ENCODE results near the gene CMKLR1. TPM values are rescaled to one million over a fixed set of nuclear protein-coding genes. Genes with fewer than 3 reads are reported as not detected.

The CMKLR1 gene
- total and polyA plus RNA-seq, 2 donors (not counting 3 experiments of a cell fraction or from before 2014, with no cell fraction given) = 0.61 TPM; not detected in 1

DNA sequence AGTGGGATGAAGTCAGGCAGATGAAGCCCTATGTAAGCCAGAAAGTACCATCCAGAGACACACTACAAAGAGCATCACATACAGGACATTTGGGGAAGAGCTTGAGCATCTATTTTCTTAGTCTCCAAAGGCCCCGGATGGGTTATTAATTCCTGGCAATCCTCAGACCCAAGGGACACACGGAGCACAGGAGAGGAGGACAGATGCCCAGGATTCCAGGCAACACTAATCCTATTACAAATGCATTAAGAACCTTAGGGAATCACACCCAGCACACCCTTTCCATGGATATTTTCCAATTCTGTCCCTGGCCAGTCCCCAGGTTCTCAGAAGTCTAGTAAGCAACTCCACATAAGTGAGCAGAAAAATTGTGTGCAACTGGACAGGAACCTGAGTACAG, 65.9 kb downstream of the CMKLR1 start:
- no peaks in the 10 kb centered on the region for H3K9me3 ChIP-seq (replicated peaks; ENCODE audit: control insufficient read depth, insufficient read depth, low read length)
- FAIRE-seq = no peak
- dilution Hi-C loops (cut with MboI; ENCODE audit: extremely low pct_ligation_motif_present, low sequenced_read_pairs) (no loop called here), intact Hi-C loops (cut with micrococcal nuclease) (no loop called here)
- no peak for TF ChIP-seq POLR2AphosphoS5 (IDR thresholded peaks at IDR 0.05; ENCODE audit: insufficient read depth, low read depth, low read length)
- TF ChIP-seq CTCF (IDR thresholded peaks at IDR 0.05; ENCODE audit: extremely low read depth in 1 of 2, insufficient read depth in 1 of 2, low read depth in 1 of 2, low read length in 2 of 2) = no peak
- TF ChIP-seq GATA2 (IDR thresholded peaks at IDR 0.05; ENCODE audit: insufficient read depth, insufficient read length, low read depth, low read length) = no peak
- no peak for TF ChIP-seq JUN (IDR thresholded peaks at IDR 0.05; ENCODE audit: borderline replicate concordance, insufficient read depth, insufficient read length, low read depth)
- TF ChIP-seq POLR2A (IDR thresholded peaks at IDR 0.05; ENCODE audit: low read depth, low read length) = no peak
- TF ChIP-seq FOS (IDR thresholded peaks at IDR 0.05; ENCODE audit: borderline replicate concordance, insufficient read depth, low read length) = no peak
- TF ChIP-seq MYC (IDR thresholded peaks at IDR 0.05; ENCODE audit: low read depth, low read length) = no peak
- TF ChIP-seq EZH2 (IDR thresholded peaks at IDR 0.05; ENCODE audit: borderline replicate concordance, low read depth, low read length, severe bottlenecking) = no peak
- TF ChIP-seq, protein P1, sequence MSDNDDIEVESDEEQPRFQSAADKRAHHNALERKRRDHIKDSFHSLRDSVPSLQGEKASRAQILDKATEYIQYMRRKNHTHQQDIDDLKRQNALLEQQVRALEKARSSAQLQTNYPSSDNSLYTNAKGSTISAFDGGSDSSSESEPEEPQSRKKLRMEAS (IDR thresholded peaks at IDR 0.05; ENCODE audit: insufficient read depth, insufficient read length) = no peak
- no peaks in the 10 kb centered on the region for H3K4me1 ChIP-seq (ENCODE audit: control insufficient read depth, extremely low read depth, insufficient read depth, low read length)
- ChIA-PET POLR2A (no interaction called here), CTCF (no interaction called here)
- H3K79me2 ChIP-seq (ENCODE audit: control insufficient read depth, insufficient read depth, low read length) = no peaks in the 10 kb centered on the region
- H3K9me1 ChIP-seq (replicated peaks; ENCODE audit: control insufficient read depth, extremely low read depth, insufficient read depth, low read length) = no peaks in the 10 kb centered on the region
- H3K4me2 ChIP-seq (ENCODE audit: insufficient read depth, low read length) = no peak overlapping the region
- H2AFZ ChIP-seq (ENCODE audit: low read depth, low read length) = no peak overlapping the region
- H3K27ac ChIP-seq (ENCODE audit: insufficient read depth, low read depth, low read length) = no peak overlapping the region
- H3K36me3 ChIP-seq (ENCODE audit: control insufficient read depth in 2 of 2, extremely low read depth in 1 of 2, insufficient read depth in 2 of 2, low read length in 2 of 2) = no peaks in the 10 kb centered on the region
- BruUV-seq (replicated peaks) = no TSS peak
- H4K20me1 ChIP-seq (replicated peaks; ENCODE audit: control insufficient read depth, extremely low read depth, insufficient read depth, low read length) = no peaks in the 10 kb centered on the region
- no peaks in the 10 kb centered on the region for H3K27me3 ChIP-seq (ENCODE audit: control insufficient read depth in 2 of 2, insufficient read depth in 2 of 2, low read length in 2 of 2)
- DNase-seq (ENCODE audit: low read depth, low spot score) = no peak
- H3K9ac ChIP-seq (replicated peaks; ENCODE audit: extremely low read depth, insufficient read depth, low read length) = no peak overlapping the region
- no peak overlapping the region for H3K4me3 ChIP-seq (replicated peaks in 1 of 3; ENCODE audit: insufficient read depth in 1 of 3, low read depth in 1 of 3, low read length in 3 of 3)
